HepG2 (cell line): ENCODE results near the gene SMAD3. TPM values are rescaled to one million over a fixed set of nuclear protein-coding genes. Genes with fewer than 3 reads are reported as not detected.

ENCODE experiments used
- ATAC-seq: fragments of 200-7000 bp; cut with Tn5 transposase; 3 replicates; pipeline ENCODE4 v1.9.1; 2020; ENCODE audit warnings: mild to moderate bottlenecking, moderate library complexity
- BruUV-seq: library from RNA; stranded (reverse); fragments of 400-500 nt; replicated peaks from 2 replicates; lab custom pipeline; 2021; lab: Mats Ljungman, UMichigan
- CTCF ChIA-PET: fragments of 300-600 bp; formaldehyde crosslinking; extraction: SDS; loops from one replicate; lab custom pipeline; 2021; ENCODE audit warnings: low total read pairs, inconsistent platforms, low intra/inter-chr PET ratio; lab: Yijun Ruan, JAX
- POLR2A ChIA-PET: fragments of 350-600 bp; sonication (Branson Sonifier 250); formaldehyde crosslinking; loops from one replicate; lab custom pipeline; 2020; ENCODE audit warnings: antibody characterized with exemption, inconsistent platforms; lab: Yijun Ruan, JAX
- DNase-seq: peaks from one replicate; pipeline ENCODE4 v3.0.0-alpha.2; 2015; ENCODE audit warnings: low spot score
- FAIRE-seq: peaks from 3 replicates; lab custom pipeline; 2011; peaks lifted over from hg19 to GRCh38; lab: Jason Lieb, UNC
- H2AFZ ChIP-seq: one replicate; pipeline ENCODE4 v1.6.1; 2011; ENCODE audit warnings: low read length, inconsistent platforms
- H3K27ac ChIP-seq: fragments of 300-600 bp; 3 replicates; pipeline ENCODE4 v1.8.0; 2011; ENCODE audit warnings: mixed run types, mild to moderate bottlenecking, mixed read lengths, low read length, inconsistent platforms; ENCODE audit not compliant: insufficient read depth; ENCODE audit errors: extremely low read length
- H3K27me3 ChIP-seq, 2 experiments: fragments of 200-600 bp in 1 of 2; 2 replicates in 1 of 2; 3 replicates in 1 of 2; pipeline versions ENCODE4 v1.6.0 to v1.8.0; 2011; ENCODE audit warnings: low read length in 2 of 2, mild to moderate bottlenecking in 2 of 2, moderate library complexity in 2 of 2, inconsistent platforms in 1 of 2; ENCODE audit not compliant: insufficient read depth in 2 of 2, control insufficient read depth in 1 of 2
- H3K36me3 ChIP-seq, 2 experiments: fragments of 200-600 bp in 1 of 2; replicated peaks in 1 of 2; 2 replicates in 1 of 2; 3 replicates in 1 of 2; pipeline versions ENCODE4 v1.5.1 to v1.8.0; 2011; ENCODE audit warnings: low read length in 2 of 2, inconsistent platforms in 1 of 2; ENCODE audit not compliant: insufficient read depth in 2 of 2, control insufficient read depth in 1 of 2
- H3K4me1 ChIP-seq: 2 replicates; pipeline ENCODE4 v1.5.1; 2012; ENCODE audit warnings: low read length, inconsistent platforms; ENCODE audit not compliant: insufficient read depth
- H3K4me2 ChIP-seq: 2 replicates; pipeline ENCODE4 v1.6.0; 2011; ENCODE audit warnings: low read depth, low read length, inconsistent platforms
- H3K4me3 ChIP-seq, 3 experiments: fragments of 200-600 bp in 1 of 3; sonication (generic), shearing (Covaris generic) in 1 of 3; replicated peaks in 1 of 3; 2 replicates each; pipeline ENCODE4 v1.5.1; 2011 to 2016; ENCODE audit warnings: low read length in 3 of 3, inconsistent platforms in 2 of 3, low read depth in 2 of 3, mild to moderate bottlenecking in 2 of 3, control low read depth in 1 of 3, mixed read lengths in 1 of 3; ENCODE audit not compliant: insufficient read depth in 1 of 3
- H3K79me2 ChIP-seq: one replicate; pipeline ENCODE4 v1.6.1; 2011; ENCODE audit warnings: low read length, inconsistent platforms; ENCODE audit not compliant: insufficient read depth
- H3K9ac ChIP-seq: 2 replicates; pipeline ENCODE4 v1.6.0; 2011; ENCODE audit warnings: mild to moderate bottlenecking, low read depth, low read length, inconsistent platforms; ENCODE audit not compliant: insufficient read depth
- H3K9me3 ChIP-seq: 2 replicates; pipeline ENCODE4 v1.5.1; 2012; ENCODE audit warnings: mild to moderate bottlenecking, low read length
- H4K20me1 ChIP-seq: 2 replicates; pipeline ENCODE4 v1.6.0; 2011; ENCODE audit warnings: inconsistent platforms, mild to moderate bottlenecking, low read length, moderate library complexity; ENCODE audit not compliant: insufficient read depth
- DNMT3B ChIP-seq: conservative IDR thresholded peaks from 2 replicates; pipeline ENCODE4 v1.6.1; 2016; ENCODE audit warnings: missing biosample characterization, control low read depth
- GLMP ChIP-seq: sonication (generic); formaldehyde crosslinking; IDR thresholded peaks from 2 replicates; pipeline ENCODE4 v1.9.0; 2021; ENCODE audit warnings: missing genetic modification reagents, mild to moderate bottlenecking, borderline replicate concordance
- HNF1A ChIP-seq, 2 experiments: sonication (generic) in 1 of 2; formaldehyde crosslinking in 1 of 2; IDR thresholded peaks; 2 replicates each; pipeline versions ENCODE4 v1.4.0 to v1.6.1; 2016 to 2020; ENCODE audit warnings: borderline replicate concordance in 1 of 2, low read depth in 1 of 2, mild to moderate bottlenecking in 1 of 2, missing genetic modification reagents in 1 of 2
- HNF4A ChIP-seq: sonication (generic); formaldehyde crosslinking; IDR thresholded peaks from 2 replicates; pipeline ENCODE4 v1.4.0; 2020; ENCODE audit warnings: missing genetic modification reagents
- RAD51 ChIP-seq: fragments of 450-650 bp; IDR thresholded peaks from 2 replicates; pipeline ENCODE4 v1.6.1; 2016; ENCODE audit warnings: borderline replicate concordance
- TFDP1 ChIP-seq: IDR thresholded peaks from 2 replicates; pipeline ENCODE4 v1.6.1; 2016; ENCODE audit warnings: missing compliant biosample characterization, missing genetic modification reagents, borderline replicate concordance
- ZEB1 ChIP-seq: IDR thresholded peaks from 2 replicates; pipeline ENCODE4 v1.6.1; 2012; ENCODE audit warnings: mild to moderate bottlenecking, low read depth, inconsistent platforms; ENCODE audit not compliant: insufficient replicate concordance
- ZNF572 ChIP-seq: sonication (generic); formaldehyde crosslinking; IDR thresholded peaks from 2 replicates; pipeline ENCODE4 v1.5.1; 2020; ENCODE audit warnings: mild to moderate bottlenecking, missing genetic modification reagents
- ZNF780A ChIP-seq: sonication (generic); formaldehyde crosslinking; IDR thresholded peaks from 2 replicates; pipeline ENCODE4 v1.8.0; 2022; ENCODE audit warnings: mild to moderate bottlenecking, missing genetic modification reagents, moderate library complexity
- WGBS: methylation state at CpG from one replicate; pipeline ENCODE4 v1.1.6; 2017; ENCODE audit warnings: low lambda C conversion rate; 5-methylcytosine and 5-hydroxymethylcytosine counted together
- in situ Hi-C: cut with HindIII; loops from 2 replicates; pipeline ENCODE4 v1.10.0; 2017; ENCODE audit warnings: low pct_unique_long_range_greater_than_20kb; ENCODE audit not compliant: extremely low pct_ligation_motif_present
- intact Hi-C: fragments of 100-400 bp; cut with micrococcal nuclease; formaldehyde crosslinking; loops from one replicate; pipeline ENCODE4 v1.10.0; 2022; ENCODE audit not compliant: unreplicated experiment
- polyA plus RNA-seq, 8 experiments: library from polyadenylated mRNA; depleted of rRNA in 3 of 8; stranded (reverse) in 7 of 8; unstranded in 1 of 8; fragments of >200 nt; fragmentation: Illumina TruSeq in 4 of 8; extraction: Trizol in 4 of 8; gene quantifications; 2 replicates each; pipeline versions ENCODE4 v1.2.1 to v1.2.3, GENCODE V29; 2011 to 2016; ENCODE audit warnings: low read depth in 4 of 8, missing spikeins in 1 of 8, mixed read lengths in 1 of 8; ENCODE audit not compliant: insufficient read depth in 1 of 8
- total RNA-seq, 5 experiments: library from RNA; depleted of rRNA; stranded (reverse); fragments of >200 nt; fragmentation: Illumina TruSeq; extraction: Trizol; gene quantifications; 2 replicates each; pipeline ENCODE4 v1.2.3, GENCODE V29; 2016; ENCODE audit warnings: low read depth in 1 of 5

Gene SMAD3
- total and polyA plus RNA-seq, 2 of the 13 experiments (the other 11 are each of a cell fraction or from before 2014, with no cell fraction given): 8.6 to 56.3 TPM

- TF ChIP-seq HNF1A (IDR thresholded peaks at IDR 0.05; ENCODE audit: low read depth) (no peak), HNF1A (CRISPR knock-in tag; IDR thresholded peaks at IDR 0.05; ENCODE audit: borderline replicate concordance) (peak; percentile 77), HNF4A (CRISPR knock-in tag) (peak; percentile 25; the same call in 1 of the 2 replicates), ZNF780A (CRISPR knock-in tag) (no peak), RAD51 (no peak), GLMP (0 out of 2 replicates have a peak, but pooled peaks have one; percentile 16)
Measured at GRCh38 chr15:67065531-67066005, at the start of gene SMAD3 (continued).

GRCh38 chr15:67017311-67017710, 48.1 kb upstream of the SMAD3 start:
- 95% methylated on average over 4 of the region's 4 CpGs for WGBS
- POLR2A ChIA-PET: interaction anchor here (1.2 kb wide), 1 partner anchor 13 kb away, joined by 4 read pairs; no protein-coding TSS in a partner anchor
- Histone ChIP-seq H3K27me3 (no peaks in the 10 kb centered on the region), H3K4me2 (no peak overlapping the region), H3K4me3 (no peak overlapping the region)
- in situ Hi-C loops: no loop called here
- FAIRE-seq: no peak
- BruUV-seq: no TSS peak
- intact Hi-C loops: no loop called here
- no peak for DNase-seq
- CTCF ChIA-PET: no interaction called here
- TF ChIP-seq TFDP1 (no peak), DNMT3B (CRISPR knock-in tag) (no peak), ZNF572 (CRISPR knock-in tag) (no peak), ZEB1 (no peak)
- TF ChIP-seq, all 625 proteins: peak for 0
- peaks cover under 1% of the 10 kb centered on the region; the same call in 1 of the 2 replicates for H3K4me1 ChIP-seq
- peaks cover under 1 to 1% of the 10 kb centered on the region in 2 experiments; a peak in 3 of 5 replicates for H3K36me3 ChIP-seq
- ATAC-seq: no peak
- H3K27ac ChIP-seq: no peak overlapping the region
- H4K20me1 ChIP-seq: no peaks in the 10 kb centered on the region
- no peak overlapping the region for H2AFZ ChIP-seq
- H3K79me2 ChIP-seq: no peaks in the 10 kb centered on the region
- H3K9ac ChIP-seq: no peak overlapping the region
- H3K9me3 ChIP-seq: no peaks in the 10 kb centered on the region
